ENCODE data around the gene RPL7A.
A peak's percentile ranks its signal among the peaks of the same experiment; 100 is the strongest.
"Not testable (repeated sequence)": the region's sequence is repeated elsewhere in the genome, so short reads cannot be mapped to it uniquely, and the experiment has no call there.

The RPL7A gene

GRCh38 chr9:133329306-133330156 is 18.5 kb upstream of the RPL7A start:
- DNase-seq = not testable (repeated sequence)

GRCh38 chr9:133331221-133331620 is 16.8 kb upstream of the RPL7A start:
- DNase-seq = no peak

DNA sequence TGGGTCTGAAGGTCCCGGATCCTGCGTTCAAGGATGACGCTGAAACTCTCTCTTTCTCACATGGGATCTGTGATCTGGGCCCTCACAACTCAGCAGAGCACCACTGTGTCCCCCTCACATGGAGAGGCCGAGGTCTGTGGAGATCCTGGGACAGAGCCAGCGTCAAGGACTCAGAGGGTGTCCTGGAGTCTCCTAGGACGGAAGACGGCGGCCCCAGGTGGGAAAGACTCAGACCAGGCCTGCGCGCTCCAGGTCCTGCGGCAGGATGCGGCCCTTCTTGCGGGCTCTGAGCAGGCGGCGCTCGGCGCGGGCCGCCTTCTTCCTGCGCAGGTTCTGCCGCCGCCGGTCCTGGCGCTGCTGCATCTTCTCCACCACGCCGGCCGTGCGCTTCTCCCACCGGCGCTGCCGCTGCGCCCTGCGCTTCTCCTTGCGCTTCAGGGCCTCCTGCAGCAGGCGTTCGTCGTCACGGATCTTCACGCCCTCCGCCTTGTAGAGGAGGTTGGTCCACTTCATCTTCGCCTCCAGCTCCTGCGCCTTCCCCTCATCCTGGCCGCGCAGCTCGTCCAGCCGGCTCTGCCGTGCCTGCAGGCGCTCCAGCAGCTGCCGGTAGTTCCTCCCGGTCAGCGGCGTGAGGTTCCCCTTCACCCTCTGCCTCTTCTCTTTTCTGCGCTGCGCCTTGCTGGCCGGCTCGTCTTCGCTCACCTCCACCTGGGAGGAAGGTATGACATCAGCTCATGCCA is 16.2 kb upstream of the RPL7A start:
- no peak for DNase-seq

DNA sequence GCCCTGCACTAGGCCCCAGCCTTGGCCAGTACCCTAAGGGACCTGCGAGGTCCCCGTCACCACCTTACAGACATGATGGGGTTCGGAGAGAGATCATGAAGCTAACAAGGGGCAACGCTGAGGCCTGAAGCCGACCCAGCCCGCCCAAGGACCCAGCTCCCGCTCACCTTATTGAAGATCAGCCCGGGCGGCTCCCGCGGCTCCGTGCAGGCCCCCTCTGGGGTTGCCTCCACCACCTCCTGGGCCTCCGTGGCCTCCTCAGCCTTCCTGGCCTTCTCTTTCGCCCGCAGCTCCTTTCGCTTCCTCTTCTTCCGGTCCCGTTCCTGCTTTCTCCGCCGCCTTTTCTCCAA is 15.7 kb upstream of the RPL7A start:
- DNase-seq = no peak

DNA sequence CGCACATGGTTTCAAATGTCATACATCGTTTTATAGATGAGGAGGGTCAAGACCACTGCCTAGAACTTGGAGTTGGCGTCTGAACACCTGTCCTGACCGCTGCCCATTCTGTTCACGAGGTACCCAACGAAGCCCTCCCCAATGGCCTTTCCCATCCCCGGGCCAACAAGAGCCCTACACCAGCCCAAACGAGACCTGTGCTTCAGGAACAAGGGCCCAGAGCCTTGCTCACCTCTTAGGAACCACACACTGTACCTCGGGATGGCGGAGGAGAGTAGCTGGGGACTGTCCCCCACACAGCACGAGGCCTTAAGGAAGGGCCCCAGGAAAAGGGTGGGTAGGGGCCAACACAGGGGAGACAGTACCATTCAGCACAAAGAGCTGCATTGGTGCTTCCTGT is 15.0 kb upstream of the RPL7A start:
- DNase-seq = no peak

GRCh38 chr9:133333566-133333965 is 14.5 kb upstream of the RPL7A start:
- no peak for DNase-seq

GRCh38 chr9:133334161-133334560 is 13.9 kb upstream of the RPL7A start:
- DNase-seq = no peak

DNA sequence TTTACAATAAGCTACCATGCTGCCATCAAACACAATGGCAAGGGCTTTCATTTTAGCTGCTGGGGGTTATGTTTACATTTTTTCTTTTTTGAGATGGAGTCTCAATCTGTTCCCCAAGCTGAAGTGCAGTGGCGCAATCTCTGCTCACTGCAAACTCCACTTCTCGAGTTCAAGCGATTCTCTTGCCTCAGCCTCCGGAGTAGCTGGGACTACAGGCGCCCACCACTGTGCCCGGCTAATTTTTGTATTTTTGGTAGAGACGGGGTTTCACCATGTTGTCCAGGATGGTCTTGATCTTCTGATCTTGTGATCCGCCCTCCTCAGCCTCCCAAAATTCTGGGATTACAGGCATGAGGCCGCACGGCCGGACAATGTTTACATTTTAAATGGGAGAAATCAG is 13.1 kb upstream of the RPL7A start:
- not testable (repeated sequence) for DNase-seq

- DNase-seq = peak; percentile 89 to 96 (median 94)
These were observed 11.8 kb upstream of the RPL7A start, which contains the start of gene SURF6 for GRCh38 chr9:133335924-133336811. Gene SURF6, minus strand, starts transcription at chr9:133336188. Its CDS starts 56 bp downstream, at chr9:133336132.

DNA sequence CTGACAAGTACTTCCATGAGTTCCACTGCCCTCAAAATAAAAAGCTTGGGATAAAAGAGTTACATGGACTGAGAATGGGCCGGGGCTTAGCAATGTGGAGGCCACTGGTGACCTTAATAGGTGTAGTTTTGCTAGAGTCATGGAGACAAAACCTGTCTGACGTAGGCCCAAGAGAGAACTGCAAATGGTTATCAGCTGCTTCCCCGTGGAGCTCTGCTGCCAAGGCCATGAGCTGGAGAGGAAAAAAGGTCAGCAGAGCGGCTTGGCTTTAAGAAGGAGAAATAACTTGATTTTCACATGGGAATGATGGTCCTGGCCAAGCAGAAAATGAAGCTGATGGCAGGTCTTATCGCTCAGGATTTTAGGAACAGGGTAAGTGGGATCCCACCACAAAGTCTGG is 8.4 kb upstream of the RPL7A start:
- no peak for DNase-seq

DNA sequence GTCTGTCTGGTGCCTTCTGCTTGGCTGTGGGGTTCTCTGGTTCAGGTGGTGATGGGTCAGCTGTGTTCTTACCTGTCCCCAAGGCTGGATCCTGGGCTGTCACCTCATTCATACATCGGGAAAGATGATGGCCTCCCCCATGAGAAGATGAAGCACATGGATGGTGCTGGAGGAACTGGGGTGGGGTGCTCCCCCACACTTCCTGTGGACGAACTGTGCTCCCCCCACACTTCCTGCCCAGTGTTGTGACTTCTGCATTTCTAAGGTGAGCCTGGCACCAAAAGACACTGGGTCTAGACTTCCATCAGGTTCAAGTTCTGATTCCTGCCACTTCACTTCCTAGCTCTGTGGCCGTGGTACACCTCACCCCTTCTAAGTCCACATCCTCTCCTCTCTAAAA is 7.8 kb upstream of the RPL7A start:
- DNase-seq = peak in 2 of 3 donors; percentile 44 to 48

DNA sequence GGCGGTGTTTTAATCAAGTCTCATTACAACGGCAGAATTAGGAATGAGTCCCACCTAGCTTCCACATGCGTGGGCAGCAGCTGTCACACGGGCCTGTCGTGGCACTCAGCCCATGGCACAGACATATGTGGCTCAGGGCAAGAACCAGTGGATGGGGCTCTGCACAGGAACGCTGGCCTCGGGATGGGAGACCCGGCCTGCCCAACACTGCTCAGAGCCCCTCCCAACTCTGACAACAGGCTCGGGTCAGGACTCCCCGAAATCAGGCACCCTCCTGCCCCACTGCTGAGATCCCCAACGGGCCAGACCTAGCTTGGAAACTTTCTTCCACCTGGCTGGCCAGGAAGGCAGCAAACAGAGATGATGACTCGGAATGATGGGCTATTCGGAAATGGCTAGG is 7.1 kb upstream of the RPL7A start:
- peak in 1 of 3 donors; percentile 25 for DNase-seq

- DNase-seq = peak; percentile 78 to 88 (median 82)
These were observed 6.5 kb upstream of the RPL7A start for GRCh38 chr9:133341369-133342068.

DNA sequence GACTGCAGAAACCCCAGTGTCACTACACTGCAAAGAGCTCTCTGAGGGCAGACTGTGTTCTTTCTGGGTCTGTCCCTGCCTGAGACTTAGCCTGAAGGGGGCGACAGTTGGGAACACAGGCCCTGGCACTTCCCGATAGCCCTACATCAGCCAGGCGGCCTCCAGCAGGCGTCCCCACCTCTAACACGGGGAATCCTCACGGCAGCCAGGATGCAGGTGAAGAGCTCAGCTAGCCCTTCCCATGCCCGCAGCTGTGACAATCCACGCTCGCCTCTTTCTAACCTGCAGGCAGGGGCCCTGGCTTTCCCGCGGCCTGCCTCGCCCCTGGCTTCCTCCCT is 6.0 kb upstream of the RPL7A start:
- no peak for DNase-seq

DNA sequence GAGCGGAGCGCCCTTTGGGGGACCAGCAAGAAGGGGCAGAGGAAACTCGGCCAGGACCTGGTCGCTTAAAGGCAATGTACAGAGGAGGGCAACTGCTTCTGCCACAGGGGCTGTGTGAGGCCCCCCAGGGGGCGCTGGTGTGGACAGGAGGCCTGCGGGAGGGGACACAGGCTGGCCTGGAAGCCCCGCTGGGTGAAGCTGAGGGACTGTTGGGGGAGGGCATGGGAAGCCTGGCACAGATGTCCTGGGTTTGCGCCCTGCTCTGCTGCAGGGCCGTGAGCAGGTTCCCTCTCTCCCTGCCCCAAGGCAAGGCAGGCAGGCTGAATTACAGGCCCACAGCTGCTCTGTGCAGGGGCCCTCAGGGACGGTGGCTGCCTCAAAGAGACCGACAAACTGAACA is 5.4 kb upstream of the RPL7A start:
- peak in 1 of 3 donors; percentile 29 for DNase-seq

- DNase-seq = no peak
These were observed 3.9 kb upstream of the RPL7A start for GRCh38 chr9:133344071-133344470.

GRCh38 chr9:133344979-133345378 is 3.0 kb upstream of the RPL7A start:
- no peak for DNase-seq

- DNase-seq = no peak
These were observed 2.4 kb upstream of the RPL7A start for GRCh38 chr9:133345596-133345995.

DNA sequence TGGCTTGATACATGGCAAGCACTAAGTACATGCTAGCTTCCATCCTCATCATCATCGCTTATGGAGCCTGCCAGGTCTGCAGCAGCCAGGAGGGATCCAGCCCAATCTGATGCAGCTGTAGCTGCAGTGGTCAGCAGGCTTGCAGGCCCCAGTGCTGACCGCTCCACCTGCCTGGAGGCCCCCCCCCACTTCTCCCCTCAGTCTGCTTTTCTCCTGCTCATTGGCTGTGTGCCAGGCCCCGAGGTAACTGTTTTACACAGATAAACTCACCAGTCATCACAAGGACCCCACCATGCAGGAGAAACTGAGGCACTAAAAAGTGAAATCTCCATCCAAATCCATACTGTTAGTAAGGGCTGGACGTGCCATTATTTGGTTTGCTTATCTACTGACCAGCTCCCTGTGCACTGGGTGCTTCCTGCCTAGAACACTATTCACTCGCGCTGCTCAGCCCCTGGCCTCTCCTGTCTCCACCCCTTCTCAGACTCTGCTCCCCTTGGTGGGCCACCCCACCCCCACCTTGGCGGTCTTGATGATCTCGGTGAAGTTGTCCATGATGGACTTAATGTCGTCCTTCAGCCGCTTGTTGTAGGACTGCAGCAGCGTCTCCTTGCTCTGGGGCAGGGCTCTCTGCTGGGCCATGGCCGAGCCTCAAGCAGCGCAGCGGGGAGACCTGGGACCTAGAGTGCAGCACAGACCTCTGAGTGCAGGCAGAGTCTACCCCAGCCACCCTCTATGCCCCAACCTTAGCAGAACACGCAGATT is 1.8 kb upstream of the RPL7A start:
- DNase-seq = no peak

- DNase-seq = peak; percentile 56 to 69 (median 64)
These were observed 468 bp upstream of the RPL7A start for GRCh38 chr9:133347515-133347984.

DNA sequence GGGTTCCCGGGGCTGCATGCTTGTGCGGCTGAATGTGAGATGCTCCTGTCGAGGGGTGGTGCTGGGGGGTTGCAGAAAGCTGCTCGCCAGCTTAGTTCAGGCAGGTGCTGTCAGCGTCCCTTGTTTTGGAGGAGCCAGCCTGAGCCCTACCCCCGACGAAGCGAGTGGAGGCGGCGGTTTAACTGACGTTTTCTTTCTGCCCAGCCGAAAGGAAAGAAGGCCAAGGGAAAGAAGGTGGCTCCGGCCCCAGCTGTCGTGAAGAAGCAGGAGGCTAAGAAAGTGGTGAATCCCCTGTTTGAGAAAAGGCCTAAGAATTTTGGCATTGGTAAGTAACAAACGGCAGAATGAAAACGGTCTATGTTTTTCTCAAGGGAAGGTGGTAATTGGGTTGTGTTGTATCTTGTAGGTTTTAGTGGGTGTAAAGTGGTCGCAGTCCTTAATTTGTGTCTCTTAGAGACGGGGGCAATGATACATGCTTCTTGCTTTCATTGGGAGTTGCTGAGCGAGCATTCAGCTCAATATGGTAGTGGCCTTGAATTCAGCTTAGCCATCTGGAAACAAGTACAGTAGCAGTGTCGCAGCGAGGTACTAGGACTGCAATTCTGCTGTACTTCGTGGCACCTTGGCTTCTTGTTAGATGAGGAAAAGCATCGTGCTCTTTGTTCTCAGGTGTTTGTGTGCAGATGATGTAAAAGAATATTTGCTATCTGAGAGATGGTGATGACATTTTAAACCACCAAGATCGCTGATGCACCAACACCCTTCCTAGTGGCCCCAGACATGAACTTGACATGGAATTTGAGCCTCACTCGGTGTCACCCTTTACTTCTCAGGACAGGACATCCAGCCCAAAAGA is 928 bp downstream of the RPL7A start:
- no peak for DNase-seq

Data from suppressor macrophage treated with lipopolysaccharide for 1 hour (primary cell).